C1 segment of cervical spinal cord (tissue), 14 donors: ENCODE results near the gene AMFR.

ENCODE experiments used
- DNase-seq, 14 donors: peaks; one replicate each; lab custom pipeline; 2025; lab: John Stamatoyannopoulos, UW

Gene AMFR

GRCh38 chr16:56363181-56363716 is 62.1 kb downstream of the AMFR start:
- no peak for DNase-seq

GRCh38 chr16:56362706-56363105 is 62.6 kb downstream of the AMFR start:
- no peak for DNase-seq

- DNase-seq, result no peak
Measured at GRCh38 chr16:56362057-56362655, 63.2 kb downstream of the AMFR start.

- DNase-seq, result no peak
Measured at GRCh38 chr16:56360117-56361008, 65.0 kb downstream of the AMFR start.

GRCh38 chr16:56357765-56358322 is 67.5 kb downstream of the AMFR start:
- DNase-seq, result peak in 1 of 14 donors; percentile 69

- no peak for DNase-seq
Measured at GRCh38 chr16:56357241-56357764, 68.0 kb downstream of the AMFR start.

- DNase-seq, result peak in 11 of 14 donors; percentile 26 to 73 (median 60)
Measured at GRCh38 chr16:56356276-56357240, 68.8 kb downstream of the AMFR start.

GRCh38 chr16:56355786-56356275 is 69.5 kb downstream of the AMFR start:
- no peak for DNase-seq

- no peak for DNase-seq
Measured at GRCh38 chr16:56355221-56355620, 70.1 kb downstream of the AMFR start.

- DNase-seq, result no peak
Measured at GRCh38 chr16:56354746-56355145, 70.6 kb downstream of the AMFR start.

GRCh38 chr16:56354016-56354415 is 71.3 kb downstream of the AMFR start:
- DNase-seq, result no peak

GRCh38 chr16:56353054-56353921 is 72.1 kb downstream of the AMFR start:
- DNase-seq, result no peak

- DNase-seq, result peak in 1 of 14 donors; percentile 26
Measured at GRCh38 chr16:56352351-56353053, 72.8 kb downstream of the AMFR start.

- DNase-seq, result peak in 1 of 14 donors; percentile 64
Measured at GRCh38 chr16:56351481-56351880, 73.9 kb downstream of the AMFR start.

- peak in 1 of 14 donors; percentile 64 for DNase-seq
Measured at GRCh38 chr16:56350491-56351405, 74.6 kb downstream of the AMFR start.

GRCh38 chr16:56349711-56350161 is 75.6 kb downstream of the AMFR start:
- no peak for DNase-seq

GRCh38 chr16:56349086-56349415 is 76.3 kb downstream of the AMFR start:
- no peak for DNase-seq
